NAMALWA (cell line): ENCODE data around the gene ARAP2.

Experiments used
- DNase-seq: peaks from one replicate; pipeline ENCODE4 v3.0.0-alpha.2; 2015; ENCODE audit warnings: low spot score

Gene ARAP2

GRCh38 chr4:36042122-36042970 lies 202.0 kb downstream of the ARAP2 start:
- DNase-seq = no peak

- DNase-seq = no peak
Measured at GRCh38 chr4:36041340-36041739, 203.0 kb downstream of the ARAP2 start.

- DNase-seq = peak; percentile 12
Measured at GRCh38 chr4:36039026-36039425, 205.3 kb downstream of the ARAP2 start.

DNA sequence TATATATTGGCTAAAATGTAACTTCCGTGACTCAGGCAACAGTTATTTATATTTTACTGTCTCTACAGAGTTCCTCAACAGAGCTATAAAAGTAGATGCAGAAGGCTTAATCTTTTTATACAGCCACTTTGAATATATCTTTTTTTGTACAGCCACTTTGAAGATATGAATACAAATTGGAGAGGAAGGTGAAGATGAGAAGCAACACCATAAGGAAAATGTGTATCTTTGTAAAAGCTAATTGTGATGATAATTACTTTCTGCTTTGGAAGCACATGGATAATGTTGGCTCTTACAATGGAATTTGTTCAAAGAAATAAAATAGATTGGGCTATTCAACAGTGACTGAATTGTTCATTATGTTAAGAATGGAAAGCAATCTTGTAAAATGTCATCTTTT lies 205.8 kb downstream of the ARAP2 start:
- DNase-seq = no peak

DNA sequence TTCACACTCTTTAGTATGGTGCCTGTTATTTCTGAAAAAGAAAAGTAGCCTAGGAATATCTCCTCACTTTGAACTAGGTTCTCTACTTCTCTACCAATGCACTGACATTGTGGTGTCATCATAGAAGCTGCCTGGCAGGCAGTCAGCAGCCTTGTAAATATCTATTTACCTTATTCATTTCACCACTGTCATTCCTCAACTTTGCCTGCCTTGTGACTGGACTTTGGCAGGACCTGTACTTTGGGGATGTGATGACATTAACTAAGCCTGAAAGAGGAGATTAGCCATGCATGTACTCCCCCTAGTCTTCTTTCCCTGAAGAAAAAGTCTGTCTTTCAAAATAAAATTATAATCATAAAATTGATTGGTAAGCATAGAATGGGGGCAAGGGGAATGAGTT lies 207.2 kb downstream of the ARAP2 start:
- no peak for DNase-seq

GRCh38 chr4:36029951-36030350 lies 214.4 kb downstream of the ARAP2 start:
- no peak for DNase-seq

- DNase-seq = no peak
Measured at GRCh38 chr4:36027203-36027602, 217.1 kb downstream of the ARAP2 start.

DNA sequence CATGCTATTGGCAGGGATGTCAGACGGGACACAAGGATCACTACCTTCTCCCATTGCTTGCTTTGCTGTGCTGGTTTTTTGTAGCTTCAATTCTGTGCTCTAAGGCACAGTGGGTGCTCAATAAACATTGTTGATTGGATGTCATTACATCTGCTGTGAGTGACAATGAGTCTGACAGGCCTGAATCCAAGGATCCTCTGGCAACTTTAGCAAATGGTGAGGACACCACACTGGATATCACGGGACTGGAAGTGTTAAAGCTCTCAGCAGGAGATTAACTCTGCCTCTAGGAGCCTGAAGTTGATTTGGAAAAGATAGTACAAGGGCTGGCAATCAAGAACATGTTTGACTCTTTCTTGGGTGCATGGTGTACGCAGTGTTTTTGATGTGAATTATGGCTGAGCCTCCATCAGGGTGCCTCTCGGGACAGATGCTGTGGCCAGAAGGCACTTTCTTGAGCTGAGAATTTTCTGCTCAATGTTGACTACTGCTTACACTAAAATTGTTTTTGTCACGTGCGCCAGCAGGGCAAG lies 217.9 kb downstream of the ARAP2 start:
- DNase-seq = no peak

- no peak for DNase-seq
Measured at GRCh38 chr4:36024901-36025660, 219.2 kb downstream of the ARAP2 start.

DNA sequence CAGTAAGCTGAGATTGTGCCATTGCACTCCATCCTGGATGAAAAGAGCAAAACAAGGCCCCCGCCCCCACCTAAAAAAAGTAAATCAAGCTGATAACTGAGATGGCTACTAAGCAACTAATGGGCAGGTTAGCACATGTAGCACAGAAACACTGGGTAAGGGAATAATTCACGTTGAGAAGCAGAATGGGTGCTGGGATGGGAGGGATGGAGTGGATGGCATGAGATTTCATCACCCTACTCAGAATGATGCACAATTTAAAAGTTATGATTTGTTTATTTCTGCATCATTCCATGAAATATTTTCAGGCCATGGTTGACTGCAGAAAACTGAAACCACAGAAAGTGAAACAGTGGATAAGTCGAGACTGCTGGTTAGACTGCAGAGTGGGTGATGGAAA lies 224.0 kb downstream of the ARAP2 start:
- no peak for DNase-seq
